Sigmoid colon (tissue), 4 donors: ENCODE results near the gene ASS1.

Experiments used
- POLR2AphosphoS5 ChIP-seq, 4 donors: sonication (generic); formaldehyde crosslinking; IDR thresholded peaks; one replicate each; pipeline ENCODE4 v1.6.1; 2017; ENCODE audit warnings: antibody characterized with exemption in 4 of 4
- TF ChIP-seq, protein P1 (sequence below), 4 experiments: fragments of 450-650 bp in 3 of 4; fragments of 200-600 bp in 1 of 4; IDR thresholded peaks; one replicate each; pipeline ENCODE4 v1.5.1; 2016 to 2019; ENCODE audit warnings: antibody characterized with exemption in 4 of 4, mild to moderate bottlenecking in 3 of 4, moderate library complexity in 2 of 4

DNA sequence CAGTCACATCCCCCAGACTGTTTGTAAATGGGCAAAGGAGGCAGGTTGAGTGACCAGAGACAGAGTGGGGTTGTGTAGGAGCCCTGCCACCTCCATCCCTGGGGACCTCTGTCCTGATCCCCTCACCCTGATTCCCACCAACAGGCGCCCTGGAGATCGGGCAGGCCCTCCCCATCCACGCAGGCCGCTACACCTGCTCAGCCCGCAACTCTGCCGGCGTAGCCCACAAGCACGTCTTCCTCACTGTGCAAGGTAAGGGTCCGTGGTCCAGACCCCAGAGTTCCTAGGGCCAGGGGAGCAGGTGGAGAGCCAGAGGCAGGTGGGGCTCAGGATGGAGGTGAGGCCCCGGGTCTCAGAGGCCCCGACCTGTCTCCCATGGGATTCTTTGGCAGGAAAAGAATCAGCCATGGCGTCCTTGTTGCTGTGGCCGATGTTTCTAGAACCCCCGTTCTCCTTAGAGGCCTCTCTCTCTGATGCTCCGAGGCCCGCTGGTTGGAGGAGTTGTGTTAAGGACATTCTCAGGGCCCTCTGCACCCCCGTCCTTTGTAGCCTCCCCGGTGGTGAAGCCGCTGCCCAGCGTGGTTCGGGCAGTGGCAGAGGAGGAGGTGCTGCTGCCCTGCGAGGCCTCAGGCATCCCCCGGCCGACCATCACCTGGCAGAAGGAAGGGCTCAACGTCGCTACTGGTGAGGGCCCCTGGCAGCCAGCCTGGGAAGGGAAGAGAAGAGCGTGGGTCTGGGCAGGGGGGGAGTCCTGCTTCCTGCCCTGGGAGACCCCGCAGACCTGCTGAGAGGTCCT lies 41.9 kb upstream of the ASS1 start:
- TF ChIP-seq, protein P1, sequence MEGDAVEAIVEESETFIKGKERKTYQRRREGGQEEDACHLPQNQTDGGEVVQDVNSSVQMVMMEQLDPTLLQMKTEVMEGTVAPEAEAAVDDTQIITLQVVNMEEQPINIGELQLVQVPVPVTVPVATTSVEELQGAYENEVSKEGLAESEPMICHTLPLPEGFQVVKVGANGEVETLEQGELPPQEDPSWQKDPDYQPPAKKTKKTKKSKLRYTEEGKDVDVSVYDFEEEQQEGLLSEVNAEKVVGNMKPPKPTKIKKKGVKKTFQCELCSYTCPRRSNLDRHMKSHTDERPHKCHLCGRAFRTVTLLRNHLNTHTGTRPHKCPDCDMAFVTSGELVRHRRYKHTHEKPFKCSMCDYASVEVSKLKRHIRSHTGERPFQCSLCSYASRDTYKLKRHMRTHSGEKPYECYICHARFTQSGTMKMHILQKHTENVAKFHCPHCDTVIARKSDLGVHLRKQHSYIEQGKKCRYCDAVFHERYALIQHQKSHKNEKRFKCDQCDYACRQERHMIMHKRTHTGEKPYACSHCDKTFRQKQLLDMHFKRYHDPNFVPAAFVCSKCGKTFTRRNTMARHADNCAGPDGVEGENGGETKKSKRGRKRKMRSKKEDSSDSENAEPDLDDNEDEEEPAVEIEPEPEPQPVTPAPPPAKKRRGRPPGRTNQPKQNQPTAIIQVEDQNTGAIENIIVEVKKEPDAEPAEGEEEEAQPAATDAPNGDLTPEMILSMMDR (IDR thresholded peaks at IDR 0.05), result no peak
- TF ChIP-seq POLR2AphosphoS5 (IDR thresholded peaks at IDR 0.05), result no peak
